ENCODE results near the gene CARF.

GRCh38 chr2:203030545-203030944 lies 118.5 kb downstream of the CARF start:
- TF ChIP-seq CTCF (IDR thresholded peaks at IDR 0.05; ENCODE audit: insufficient read depth, low read length, poor library complexity, severe bottlenecking) (no peak), EZH2phosphoT487 (conservative IDR thresholded peaks at IDR 0.05; ENCODE audit: low read length) (no peak)
